DMS 273 (cell line): ENCODE data around the gene GLDC.

ENCODE experiments used
- DNase-seq: peaks from one replicate; lab custom pipeline; 2025; ENCODE audit not compliant: unreplicated experiment; lab: John Stamatoyannopoulos, UW

The GLDC gene

DNA sequence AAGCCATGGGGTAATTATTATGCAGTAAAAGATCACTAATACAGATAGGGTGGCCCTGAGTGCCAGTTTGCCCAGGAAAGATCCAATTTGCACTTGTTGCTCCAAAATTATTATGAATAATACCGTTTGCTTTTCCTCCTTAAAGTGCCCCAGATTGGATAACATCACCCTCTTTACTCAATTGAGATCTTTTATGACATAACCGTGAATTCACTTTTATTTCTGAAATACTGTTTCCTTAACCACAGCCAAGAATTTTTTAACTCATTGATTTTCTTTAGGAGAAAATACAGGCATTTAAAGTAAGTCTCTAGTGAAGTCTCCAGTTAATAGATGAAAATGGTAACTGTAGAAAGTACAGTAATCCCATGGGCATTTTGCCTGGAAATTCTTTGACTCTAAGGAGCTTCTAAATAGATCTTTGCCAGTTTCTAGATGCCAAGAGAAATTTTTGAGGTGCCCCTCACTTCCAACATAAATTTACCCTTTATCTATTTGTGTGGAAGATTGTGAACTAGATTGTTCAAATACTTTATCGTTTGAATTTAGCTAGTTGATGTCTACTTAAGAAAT lies 133.4 kb downstream of the GLDC start:
- DNase-seq: no peak

DNA sequence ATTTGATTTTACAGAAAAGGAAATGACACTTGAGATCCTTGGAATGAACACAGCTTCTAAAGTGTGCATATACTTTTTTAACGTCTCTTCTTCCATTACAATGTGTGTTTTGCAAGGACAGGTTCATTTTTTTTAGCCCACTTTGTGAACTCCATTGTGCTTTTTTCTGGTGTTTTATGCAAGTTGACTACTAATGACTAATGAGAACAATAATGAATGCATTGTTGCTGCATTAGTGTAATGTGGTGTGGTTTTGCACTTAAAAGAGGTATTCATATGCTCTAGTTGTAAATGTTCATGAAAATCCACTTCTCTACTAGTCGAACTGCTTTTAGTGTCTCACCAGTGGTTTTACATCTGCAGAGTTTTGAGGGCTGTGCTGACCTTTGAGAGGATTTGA lies 139.0 kb downstream of the GLDC start:
- no peak for DNase-seq

DNA sequence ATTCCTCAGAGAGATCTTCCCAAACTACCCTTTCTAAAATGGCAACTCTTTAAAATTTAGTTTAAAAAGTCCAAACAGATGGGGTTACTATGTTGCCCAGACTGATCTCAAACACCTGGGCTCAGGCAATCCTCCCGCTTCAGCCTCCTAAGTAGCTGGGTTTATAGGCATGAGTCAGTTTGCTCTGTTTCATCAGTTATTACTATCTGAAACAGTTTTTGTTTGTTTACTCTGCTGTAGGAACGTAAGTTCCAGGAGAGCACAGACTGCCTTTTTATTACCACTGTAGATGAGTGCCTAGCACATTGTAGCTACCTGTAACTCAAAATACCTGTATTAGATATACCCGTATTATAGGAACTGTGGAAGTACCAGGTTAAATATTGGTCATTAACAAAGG lies 143.1 kb downstream of the GLDC start:
- DNase-seq: no peak

DNA sequence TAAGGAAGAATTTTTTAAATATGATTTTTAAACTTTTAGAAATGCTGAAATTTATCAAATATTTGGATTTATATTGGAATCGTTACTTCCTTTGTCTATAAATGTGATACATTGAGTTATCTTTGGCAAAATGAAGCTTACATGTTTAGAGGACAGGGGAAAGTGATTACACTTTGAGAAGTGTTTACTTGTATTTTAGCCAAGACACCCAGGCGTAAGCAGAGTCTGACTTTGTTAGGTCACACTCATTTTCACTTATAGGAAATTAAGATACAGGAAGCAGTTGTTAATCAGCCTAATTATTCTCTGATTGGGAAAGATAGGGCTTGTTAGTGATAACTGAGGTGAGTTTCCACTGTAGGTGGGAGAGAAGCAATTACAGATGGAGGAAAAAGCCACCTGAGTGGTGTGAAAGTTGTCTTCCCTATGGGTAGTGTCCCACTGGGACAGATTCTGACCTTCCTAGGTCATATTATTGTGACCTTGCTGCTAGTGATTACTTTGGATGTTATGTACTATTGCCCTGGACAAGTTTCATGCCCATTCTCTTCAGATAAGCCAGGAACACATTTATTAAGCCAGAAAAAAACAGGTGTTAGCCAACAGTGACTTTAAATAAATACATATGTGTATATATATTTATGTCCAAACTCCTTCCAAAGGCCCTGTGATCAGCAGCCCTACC lies 143.9 kb downstream of the GLDC start:
- DNase-seq: no peak

DNA sequence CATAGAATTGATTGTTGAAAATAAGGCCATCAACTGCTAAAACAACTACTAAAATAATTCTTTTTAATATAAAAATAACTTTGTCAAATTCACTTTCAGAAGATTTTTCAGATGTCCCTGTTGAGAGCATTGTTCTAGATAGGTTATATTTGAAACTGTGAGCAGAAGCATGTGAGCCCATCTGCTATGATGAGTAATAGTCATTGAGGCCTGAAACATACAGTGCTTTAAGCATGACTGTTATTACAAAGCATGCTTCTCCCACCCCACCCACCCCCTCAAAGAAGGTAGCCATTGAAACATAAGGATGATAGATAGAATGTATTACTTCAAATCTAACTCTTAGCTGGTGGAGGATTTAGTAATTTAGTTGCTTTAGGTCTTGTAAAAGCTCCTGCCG lies 146.5 kb downstream of the GLDC start:
- no peak for DNase-seq

DNA sequence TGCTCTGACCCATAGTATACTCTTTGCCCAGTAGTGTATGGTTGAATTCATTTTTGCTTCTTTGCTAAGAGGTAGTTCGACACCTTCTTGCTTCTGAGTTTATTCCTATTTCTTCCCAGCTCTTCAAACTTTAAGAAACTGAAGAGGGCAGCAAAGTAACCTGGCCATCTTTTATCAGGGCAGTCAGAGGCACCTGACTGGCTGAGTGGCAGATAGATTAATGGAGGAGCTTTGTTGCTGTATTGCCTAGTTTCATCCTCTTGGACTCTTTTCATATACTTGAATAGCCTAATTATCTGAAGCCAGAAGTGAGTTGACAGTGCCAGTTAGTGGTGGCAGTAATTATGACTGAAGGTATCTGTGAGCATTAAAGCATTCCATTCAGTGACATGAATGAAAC lies 150.1 kb downstream of the GLDC start:
- DNase-seq: no peak

DNA sequence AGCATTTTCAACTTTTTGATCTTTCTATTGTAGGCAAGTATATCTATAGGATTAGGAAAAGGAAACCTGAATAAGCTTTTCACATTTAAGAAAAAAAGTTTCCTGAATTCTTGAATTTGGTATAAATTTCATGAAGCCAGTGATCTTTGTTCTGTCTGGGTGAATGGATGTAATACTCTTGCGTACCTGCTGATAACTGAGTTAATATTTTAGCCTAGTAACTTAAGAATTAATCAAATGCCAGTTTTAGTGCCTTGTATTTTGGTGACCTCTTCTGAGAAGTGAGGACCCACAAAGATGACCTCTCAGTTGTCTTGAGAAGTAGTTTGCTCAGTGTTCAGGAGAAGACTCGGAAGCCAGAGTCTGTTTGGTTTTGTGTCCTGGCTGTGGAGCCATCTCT lies 154.7 kb downstream of the GLDC start:
- no peak for DNase-seq

DNA sequence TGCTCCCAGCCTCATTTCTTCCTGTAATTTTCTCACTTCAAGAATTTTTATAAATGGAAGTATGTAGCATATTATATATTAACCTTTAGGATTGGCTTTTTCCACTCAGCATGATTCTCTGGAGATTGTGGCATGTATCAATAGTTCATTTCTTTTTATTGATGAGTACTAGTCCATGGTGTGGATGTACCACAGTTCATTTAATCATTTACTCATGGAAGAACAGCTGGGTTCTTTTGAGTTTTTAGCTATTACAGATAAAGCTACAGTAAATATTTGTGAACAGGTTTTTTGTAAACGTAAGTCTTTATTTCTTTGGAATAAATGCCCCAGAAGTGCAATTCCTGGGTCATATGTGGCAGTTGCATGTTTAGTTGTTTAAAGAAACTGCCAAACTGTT lies 156.4 kb downstream of the GLDC start:
- DNase-seq: no peak

DNA sequence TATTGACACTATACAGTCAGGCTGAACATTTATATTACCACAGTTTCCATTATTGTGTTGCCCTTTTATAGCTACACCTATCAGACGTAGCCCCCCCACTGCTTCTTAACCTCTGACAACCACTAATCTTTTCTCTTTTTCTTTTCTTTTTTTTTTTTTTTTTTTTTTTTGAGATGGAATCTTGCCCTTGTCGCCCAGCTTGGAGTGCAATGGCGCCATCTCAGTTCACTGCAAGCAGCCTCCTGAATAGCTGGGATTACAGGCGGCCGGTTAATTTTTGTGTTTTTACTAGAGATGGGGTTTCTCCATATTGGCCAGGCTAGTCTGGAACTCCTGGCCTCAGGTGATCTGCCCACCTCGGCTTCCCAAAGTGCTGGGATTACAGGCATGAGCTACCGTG lies 157.1 kb downstream of the GLDC start:
- DNase-seq: no peak

DNA sequence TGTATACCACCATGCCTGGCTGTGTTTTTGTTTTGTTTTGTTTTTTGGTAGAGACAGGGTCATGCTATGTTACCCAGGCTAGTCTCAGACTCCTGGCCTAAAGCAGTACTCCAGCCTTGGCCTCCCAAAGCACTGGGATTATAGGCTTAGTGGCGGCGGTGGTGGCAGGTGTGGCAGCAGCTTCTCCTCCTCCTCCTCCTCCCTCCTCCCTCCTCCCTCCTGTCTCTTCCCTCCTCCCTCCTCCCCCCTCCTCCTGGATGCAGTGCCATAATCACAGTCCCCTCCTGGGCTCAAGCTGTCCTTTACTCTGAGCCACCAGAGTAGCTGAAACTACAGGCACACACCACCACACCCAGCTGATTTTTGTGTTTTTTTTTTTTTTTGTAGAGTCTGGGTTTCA lies 161.3 kb downstream of the GLDC start:
- DNase-seq: no peak
